Muscle of leg (tissue), 11 donors: ENCODE measurements around the gene LMX1B. TPM values are rescaled to one million over a fixed set of nuclear protein-coding genes. Genes with fewer than 3 reads are reported as not detected.

Source experiments
- DNase-seq: peaks from one replicate; pipeline ENCODE4 v3.0.0; 2013
- H3K27ac ChIP-seq: one replicate; pipeline ENCODE4 v1.5.1; 2013; ENCODE audit warnings: mild to moderate bottlenecking, low read length, control low read depth
- H3K27me3 ChIP-seq: one replicate; pipeline ENCODE4 v1.6.1; 2013; ENCODE audit warnings: low read length; ENCODE audit not compliant: control insufficient read depth, insufficient read depth
- H3K36me3 ChIP-seq: one replicate; pipeline ENCODE4 v1.6.1; 2013; ENCODE audit warnings: low read length; ENCODE audit not compliant: control insufficient read depth, insufficient read depth
- H3K4me1 ChIP-seq: one replicate; pipeline ENCODE4 v1.6.1; 2013; ENCODE audit warnings: low read length; ENCODE audit not compliant: control insufficient read depth, insufficient read depth
- H3K4me3 ChIP-seq: one replicate; pipeline ENCODE4 v1.5.1; 2013; ENCODE audit warnings: low read length, control low read depth
- H3K9me3 ChIP-seq: replicated peaks from 2 replicates; pipeline ENCODE4 v1.6.1; 2013; ENCODE audit warnings: low read depth, low read length; ENCODE audit not compliant: control insufficient read depth
- WGBS: methylation state at CpG from one replicate; pipeline ENCODE4 v1.1.5; 2013; ENCODE audit warnings: missing lambda C conversion rate; ENCODE audit not compliant: insufficient coverage; 5-methylcytosine and 5-hydroxymethylcytosine counted together
- polyA plus RNA-seq, 8 donors: library from polyadenylated mRNA; unstranded; fragments of 120-200 nt; gene quantifications; one replicate each; pipeline versions ENCODE4 v1.2.1 to v1.2.3, GENCODE V29; 2013; ENCODE audit warnings: inconsistent platforms in 1 of 8, low replicate concordance in 1 of 8; ENCODE audit not compliant: insufficient read length in 8 of 8, insufficient read depth in 1 of 8
- total RNA-seq: library from RNA; stranded (reverse); fragments of 120-200 nt; gene quantifications from one replicate; pipeline ENCODE4 v1.2.4, GENCODE V29; 2013

The LMX1B gene
- total and polyA plus RNA-seq, 9 donors = 0.16 to 2.1 (median 1.0) TPM

DNA sequence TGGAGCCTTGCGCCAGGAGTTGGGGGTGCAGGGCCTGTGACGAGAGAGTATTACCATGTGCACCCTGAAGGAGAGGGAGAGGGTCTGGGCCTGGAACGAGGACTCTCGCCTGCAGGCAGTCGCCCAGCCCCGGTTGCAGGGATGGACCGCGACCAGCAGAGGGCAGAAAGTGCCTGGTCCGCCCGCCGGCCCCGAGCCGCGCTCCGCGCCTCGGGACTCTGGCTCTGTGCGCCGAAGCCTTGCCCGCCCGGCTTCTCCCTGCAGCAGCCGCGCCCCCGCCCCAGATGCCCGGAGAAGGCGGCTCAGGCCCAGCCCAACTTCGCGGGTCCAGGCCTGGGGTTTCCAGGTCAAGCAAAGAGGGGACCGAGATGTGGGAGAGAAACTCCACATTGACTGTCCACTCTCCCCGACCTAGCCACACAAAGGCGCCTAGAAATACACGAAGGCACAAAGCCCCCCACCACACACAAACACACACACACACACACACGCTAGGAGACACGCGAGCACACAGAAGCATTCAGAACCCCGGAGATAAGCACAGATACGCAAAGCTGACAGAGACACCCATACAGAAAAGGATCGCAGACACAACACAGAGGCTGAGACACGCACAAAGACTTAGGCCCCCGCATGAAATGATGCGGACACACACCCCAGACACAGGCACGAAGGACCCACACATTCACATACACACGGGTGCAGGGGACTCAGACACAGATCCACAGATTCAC is 2.0 kb upstream of the LMX1B start:
- Histone ChIP-seq H3K4me3 (no peak overlapping the region), H3K9me3 (no peaks in the 10 kb centered on the region), H3K27ac (no peak overlapping the region), H3K36me3 (no peaks in the 10 kb centered on the region), H3K27me3 (peaks cover 91% of the 10 kb centered on the region), H3K4me1 (peaks cover 43% of the 10 kb centered on the region)
- WGBS = 1% methylated on average over 36 of the region's 43 CpGs
- peak; percentile 73 for DNase-seq

DNA sequence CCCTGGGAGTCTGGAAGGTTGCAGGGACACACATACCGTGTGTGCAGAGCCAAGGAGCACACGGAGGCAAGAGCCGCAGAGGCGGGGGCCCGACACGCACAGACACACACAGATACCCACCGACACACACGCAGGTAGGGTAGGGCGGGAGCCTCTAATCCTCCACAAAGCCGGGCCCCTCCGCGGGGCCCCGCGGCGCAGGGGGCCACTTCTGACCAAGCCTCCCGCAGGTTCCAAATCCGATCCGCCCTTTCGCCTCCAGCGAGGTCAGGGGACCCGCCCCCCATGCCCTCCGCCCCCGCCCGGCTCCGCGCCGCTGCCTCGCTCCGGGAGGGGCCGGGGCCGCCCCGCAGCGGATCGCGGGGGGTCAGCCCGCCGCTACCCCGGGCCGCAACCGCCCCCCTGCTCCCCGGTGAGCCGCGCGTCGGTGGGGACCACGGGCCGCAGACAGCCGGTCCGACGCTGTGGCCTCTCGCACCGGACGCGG is 1.4 kb upstream of the LMX1B start:
- H3K27me3 ChIP-seq = peaks cover 91% of the 10 kb centered on the region
- no peaks in the 10 kb centered on the region for H3K36me3 ChIP-seq
- DNase-seq = no peak
- under 1% methylated on average over 44 of the region's 54 CpGs for WGBS
- no peaks in the 10 kb centered on the region for H3K9me3 ChIP-seq
- H3K4me3 ChIP-seq = no peak overlapping the region
- H3K27ac ChIP-seq = no peak overlapping the region
- peaks cover 43% of the 10 kb centered on the region for H3K4me1 ChIP-seq

DNA sequence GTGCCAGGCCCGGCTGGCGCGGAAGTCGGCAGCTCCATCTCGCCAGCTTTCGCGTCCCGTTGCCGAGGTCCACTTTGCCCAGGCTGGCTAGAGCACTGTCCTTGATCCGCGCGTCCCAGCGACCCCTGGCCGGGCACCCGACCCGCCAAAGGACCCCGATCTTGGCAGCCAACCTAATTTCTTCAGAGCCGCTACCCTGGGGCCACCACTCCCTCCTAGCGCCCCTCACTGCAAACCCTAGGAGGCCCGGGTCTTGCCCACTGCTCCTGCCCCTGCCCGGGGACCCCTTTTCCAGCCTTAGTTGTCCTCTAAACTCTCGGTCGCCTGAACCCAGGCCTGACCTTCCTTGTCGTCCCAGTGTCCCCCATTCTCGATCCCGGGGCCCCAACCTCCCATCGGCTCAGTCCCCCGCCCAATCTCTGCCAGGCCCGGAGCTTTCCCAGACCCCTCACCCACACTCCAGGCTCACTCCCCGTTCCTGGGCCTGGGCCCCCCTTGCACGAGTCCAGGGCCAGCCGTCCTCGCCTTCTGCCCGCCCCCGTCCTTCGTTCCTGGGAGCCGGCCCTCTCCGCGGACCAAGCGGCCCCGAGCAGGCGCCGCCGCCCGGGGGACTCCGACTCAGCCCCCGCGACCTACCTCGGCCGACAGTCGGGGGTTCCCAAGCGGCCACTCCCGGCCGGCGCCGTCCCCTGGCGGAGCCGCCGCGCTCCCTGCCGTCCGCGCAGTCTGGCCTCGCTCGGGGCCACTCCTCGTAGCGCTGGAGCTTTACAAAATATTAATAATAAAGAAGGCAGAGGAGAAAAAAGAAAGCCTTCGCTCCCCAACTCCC is 701 bp upstream of the LMX1B start:
- no peak overlapping the region for H3K27ac ChIP-seq
- peaks cover 91% of the 10 kb centered on the region for H3K27me3 ChIP-seq
- no peak for DNase-seq
- no peaks in the 10 kb centered on the region for H3K36me3 ChIP-seq
- WGBS = 2% methylated on average over 49 of the region's 68 CpGs
- H3K4me1 ChIP-seq = peaks cover 43% of the 10 kb centered on the region
- no peaks in the 10 kb centered on the region for H3K9me3 ChIP-seq
- peak overlapping the region; percentile 9 for H3K4me3 ChIP-seq

- Histone ChIP-seq H3K9me3 (no peaks in the 10 kb centered on the region), H3K36me3 (no peaks in the 10 kb centered on the region), H3K4me1 (peaks cover 44% of the 10 kb centered on the region), H3K4me3 (no peak overlapping the region), H3K27ac (no peak overlapping the region), H3K27me3 (peaks cover 91% of the 10 kb centered on the region)
- under 1% methylated on average over 54 of the region's 64 CpGs for WGBS
- DNase-seq = peak; percentile 36
These were observed 343 bp downstream of the LMX1B start for GRCh38 chr9:126614088-126614454.

- under 1% methylated on average over 54 of the region's 65 CpGs for WGBS
- Histone ChIP-seq H3K4me1 (peaks cover 44% of the 10 kb centered on the region), H3K27me3 (peaks cover 91% of the 10 kb centered on the region)
These were observed 922 bp downstream of the LMX1B start for GRCh38 chr9:126614455-126615244.

GRCh38 chr9:126615245-126615790 is 1.6 kb downstream of the LMX1B start:
- H3K27me3 ChIP-seq = peaks cover 91% of the 10 kb centered on the region
- H3K4me1 ChIP-seq = peaks cover 37% of the 10 kb centered on the region
- H3K9me3 ChIP-seq = no peaks in the 10 kb centered on the region
- 4% methylated on average over 62 of the region's 62 CpGs for WGBS
- no peak overlapping the region for H3K27ac ChIP-seq
- DNase-seq = peak; percentile 64
- H3K4me3 ChIP-seq = no peak overlapping the region
- H3K36me3 ChIP-seq = no peaks in the 10 kb centered on the region

More at GRCh38 chr9:126614455-126615244, 922 bp downstream of the LMX1B start:
- H3K9me3 ChIP-seq = no peaks in the 10 kb centered on the region
- no peaks in the 10 kb centered on the region for H3K36me3 ChIP-seq
- peak overlapping the region; percentile 21 for H3K4me3 ChIP-seq
- DNase-seq = no peak
- no peak overlapping the region for H3K27ac ChIP-seq

DNA sequence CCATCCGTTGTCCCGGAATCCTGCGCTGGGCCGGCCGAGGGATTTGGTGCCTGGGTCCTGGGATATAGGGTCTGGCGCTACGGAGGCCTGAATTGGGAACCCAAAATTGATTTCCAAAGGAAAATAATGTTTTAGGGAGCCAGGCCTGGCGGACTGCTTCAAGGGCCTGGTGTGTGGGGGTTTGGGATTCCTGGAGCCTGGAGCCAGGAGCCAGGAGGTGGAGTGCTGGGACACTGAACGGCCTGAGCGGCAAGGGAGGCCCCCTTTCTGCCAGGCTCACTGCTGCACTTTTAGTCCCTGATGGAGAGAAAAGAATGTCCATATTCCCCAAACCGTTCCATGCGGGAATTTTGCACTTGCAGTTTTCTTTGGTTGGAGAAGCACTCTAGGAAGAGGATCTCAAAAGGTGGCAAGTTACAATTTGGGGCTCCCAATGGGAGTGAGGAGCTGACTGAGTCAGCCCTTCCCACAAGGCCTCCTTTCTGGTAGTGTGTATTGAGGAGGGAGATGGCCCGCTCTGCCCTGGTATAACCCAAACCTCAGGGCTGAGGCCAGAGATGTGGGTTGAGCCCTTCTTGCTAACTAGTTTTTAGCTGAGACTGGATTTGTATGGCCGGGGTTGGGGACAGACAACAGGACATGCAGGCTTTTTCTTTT is 2.2 kb downstream of the LMX1B start:
- DNase-seq = no peak
- Histone ChIP-seq H3K9me3 (no peaks in the 10 kb centered on the region), H3K27me3 (peaks cover 91% of the 10 kb centered on the region), H3K4me3 (no peak overlapping the region), H3K36me3 (no peaks in the 10 kb centered on the region), H3K27ac (no peak overlapping the region), H3K4me1 (peaks cover 32% of the 10 kb centered on the region)
- WGBS = 45% methylated on average over 11 of the region's 14 CpGs

GRCh38 chr9:126616521-126616976 is 2.8 kb downstream of the LMX1B start:
- Histone ChIP-seq H3K9me3 (no peaks in the 10 kb centered on the region), H3K4me3 (no peak overlapping the region), H3K27me3 (peaks cover 91% of the 10 kb centered on the region), H3K36me3 (no peaks in the 10 kb centered on the region), H3K4me1 (peaks cover 26% of the 10 kb centered on the region), H3K27ac (no peak overlapping the region)
- WGBS = 74% methylated on average over 10 of the region's 10 CpGs
- no peak for DNase-seq

DNA sequence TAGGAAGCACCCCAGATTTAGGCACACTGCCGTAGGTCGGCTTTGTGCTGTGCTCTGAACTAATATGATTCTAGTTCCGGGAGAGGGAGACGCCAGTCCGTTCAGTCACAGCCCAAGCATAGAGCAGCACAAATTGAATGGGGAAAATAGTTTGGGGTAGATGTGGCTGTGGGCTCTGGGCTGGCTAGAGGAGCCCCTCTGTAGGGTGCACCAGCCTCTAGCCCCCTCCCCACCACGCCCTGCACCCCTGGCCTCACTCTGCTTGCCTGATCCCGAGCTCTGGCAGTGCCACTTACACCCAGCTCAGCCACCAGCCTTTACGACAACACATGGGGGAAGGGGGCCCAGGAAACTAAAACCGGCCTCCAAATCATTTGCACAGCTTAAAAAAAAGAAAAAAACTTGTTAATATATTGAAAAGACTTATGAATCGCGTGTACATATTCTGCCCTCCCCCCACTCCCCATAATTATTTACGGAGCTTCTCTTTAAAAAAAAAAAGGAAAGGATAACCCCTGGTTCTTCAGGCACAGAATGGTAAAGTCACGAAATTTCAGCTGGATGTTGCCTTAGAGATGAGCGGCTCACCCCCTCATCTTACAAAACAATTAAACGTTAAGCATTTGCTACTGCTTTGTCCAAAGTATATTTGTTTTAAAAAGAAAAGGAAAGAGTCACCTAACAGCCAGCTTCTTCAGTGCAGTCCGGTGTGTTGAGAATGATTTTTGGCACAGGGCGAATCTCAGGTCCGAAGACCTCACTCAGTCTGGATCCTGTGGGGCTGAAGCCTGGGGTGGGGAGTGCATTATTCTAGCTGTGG is 3.5 kb downstream of the LMX1B start:
- DNase-seq = no peak
- WGBS = 78% methylated on average over 5 of the region's 18 CpGs
- Histone ChIP-seq H3K27me3 (peaks cover 91% of the 10 kb centered on the region), H3K36me3 (no peaks in the 10 kb centered on the region), H3K9me3 (no peaks in the 10 kb centered on the region), H3K27ac (no peak overlapping the region), H3K4me1 (peaks cover 20% of the 10 kb centered on the region), H3K4me3 (no peak overlapping the region)
